ENCODE data around the gene CBX4.
"Not testable (repeated sequence)": the region's sequence is repeated elsewhere in the genome, so short reads cannot be mapped to it uniquely, and the experiment has no call there.

CBX4 gene

DNA sequence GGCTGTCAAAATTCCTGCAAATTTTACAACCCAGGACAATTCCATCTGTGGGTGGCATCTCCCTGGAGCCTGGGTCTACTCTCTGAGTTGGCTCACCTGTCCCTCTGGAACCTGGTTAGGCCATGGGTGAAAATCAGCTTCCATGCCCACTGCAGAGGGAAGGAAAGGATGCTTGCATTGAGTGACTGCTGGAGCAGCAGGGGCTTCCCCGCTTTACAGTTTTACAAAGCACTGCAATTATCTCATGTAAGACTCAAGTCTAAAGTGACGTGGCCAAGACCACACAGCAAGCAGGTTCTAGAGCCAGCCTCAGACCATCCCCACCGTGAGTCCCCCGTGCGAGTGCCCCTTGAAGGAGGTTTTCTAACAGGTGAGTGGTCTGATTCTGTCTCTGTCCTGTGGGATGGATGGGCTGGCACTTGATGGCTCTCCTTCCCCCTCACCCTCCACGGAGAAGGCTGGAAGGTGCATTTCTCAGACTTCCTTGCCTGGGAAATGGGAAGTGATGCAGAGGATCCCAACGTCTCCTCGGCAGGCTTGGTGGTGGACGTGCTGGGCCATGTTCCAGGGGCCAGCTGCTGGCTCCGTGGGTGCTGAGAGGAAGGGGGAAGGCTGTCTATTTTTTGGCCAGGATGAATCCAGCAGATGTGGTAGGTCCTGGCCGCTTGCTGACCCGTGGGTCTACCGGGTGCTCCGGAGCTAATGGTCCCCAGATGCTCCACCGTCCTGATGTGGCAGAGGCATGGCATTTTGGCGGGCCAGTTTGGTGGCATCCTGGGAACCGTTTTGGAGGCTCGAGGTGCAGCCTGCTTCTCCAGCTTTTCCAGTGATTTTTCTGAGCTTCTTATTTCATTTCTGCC, 26.3 kb upstream of the CBX4 start:
- no peaks in the 10 kb centered on the region for H3K36me3 Mint-ChIP-seq
- DNase-seq (ENCODE audit: low spot score in 2 of 2), result no peak
- H3K27me3 Mint-ChIP-seq, result peaks cover 21% of the 10 kb centered on the region

DNA sequence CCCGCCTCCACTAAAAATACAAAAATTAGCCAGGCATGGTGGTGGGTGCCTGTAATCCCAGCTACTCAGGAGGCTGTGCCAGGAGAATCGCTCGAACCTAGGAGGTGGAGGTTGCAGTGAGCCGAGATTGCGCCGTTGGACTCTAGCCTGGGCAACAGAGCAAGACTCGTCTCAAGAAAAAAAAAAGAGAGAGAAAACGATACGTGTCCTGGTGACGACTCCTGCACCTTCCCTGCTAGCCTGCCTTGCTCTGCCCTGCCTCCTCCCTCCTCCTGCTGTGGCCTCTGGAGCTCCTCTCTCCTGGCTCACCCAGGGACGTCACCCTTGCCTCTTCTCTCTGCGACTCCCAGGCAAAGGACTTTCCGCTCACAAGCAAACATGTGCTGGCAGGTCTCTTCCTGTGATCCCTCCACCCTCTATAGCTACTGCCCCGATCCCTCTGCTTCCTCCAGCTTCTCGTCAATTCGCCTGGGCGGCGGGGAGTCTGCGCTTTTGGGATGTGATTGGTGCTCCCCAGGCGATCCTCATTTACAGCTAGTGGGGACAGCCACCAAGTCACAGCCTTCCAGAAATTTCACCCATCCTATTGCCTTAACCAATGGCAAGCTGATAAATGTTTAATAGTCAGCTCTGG, 25.5 kb upstream of the CBX4 start:
- ATAC-seq (ENCODE audit: low read depth), result no peak
- no peaks in the 10 kb centered on the region for H3K36me3 Mint-ChIP-seq

More for the DNA sequence above, 26.3 kb upstream of the CBX4 start:
- Mint-ChIP-seq H3K27ac (no peak overlapping the region), H3K9me3 (no peaks in the 10 kb centered on the region), H3K4me3 (no peak overlapping the region), H3K4me1 (peaks cover 14% of the 10 kb centered on the region)
- no peak for ATAC-seq (ENCODE audit: low read depth)

DNA sequence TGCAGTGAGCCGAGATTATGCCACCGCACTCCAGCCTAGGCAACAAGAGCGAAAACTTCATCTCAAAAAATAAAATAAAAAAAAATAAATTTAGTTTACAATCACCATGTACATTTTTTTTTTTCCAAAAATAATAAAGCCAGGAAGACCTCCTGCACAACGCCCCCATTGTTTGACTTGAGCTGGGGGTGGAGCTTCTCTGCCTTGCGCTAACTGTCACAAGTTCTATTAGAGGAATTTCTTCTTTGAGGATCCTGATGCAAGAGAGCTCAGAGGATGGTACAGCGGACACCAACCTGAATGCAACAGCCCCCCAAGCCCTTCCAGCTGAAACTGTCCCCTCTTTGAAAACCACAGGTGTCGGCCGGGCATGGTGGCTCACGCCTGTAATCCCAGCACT, 24.9 kb upstream of the CBX4 start:
- Mint-ChIP-seq H3K36me3 (no peaks in the 10 kb centered on the region), H3K27me3 (peaks cover 26% of the 10 kb centered on the region), H3K4me1 (peaks cover 15% of the 10 kb centered on the region), H3K4me3 (no peak overlapping the region), H3K27ac (no peak overlapping the region), H3K9me3 (no peaks in the 10 kb centered on the region)
- no peak for DNase-seq (ENCODE audit: low spot score in 2 of 2)
- ATAC-seq (ENCODE audit: low read depth), result no peak

More for the DNA sequence above, 25.5 kb upstream of the CBX4 start:
- Mint-ChIP-seq H3K4me1 (peaks cover 15% of the 10 kb centered on the region), H3K27ac (no peak overlapping the region), H3K27me3 (peaks cover 24% of the 10 kb centered on the region), H3K4me3 (no peak overlapping the region), H3K9me3 (no peaks in the 10 kb centered on the region)
- no peak for DNase-seq (ENCODE audit: low spot score in 2 of 2)

DNA sequence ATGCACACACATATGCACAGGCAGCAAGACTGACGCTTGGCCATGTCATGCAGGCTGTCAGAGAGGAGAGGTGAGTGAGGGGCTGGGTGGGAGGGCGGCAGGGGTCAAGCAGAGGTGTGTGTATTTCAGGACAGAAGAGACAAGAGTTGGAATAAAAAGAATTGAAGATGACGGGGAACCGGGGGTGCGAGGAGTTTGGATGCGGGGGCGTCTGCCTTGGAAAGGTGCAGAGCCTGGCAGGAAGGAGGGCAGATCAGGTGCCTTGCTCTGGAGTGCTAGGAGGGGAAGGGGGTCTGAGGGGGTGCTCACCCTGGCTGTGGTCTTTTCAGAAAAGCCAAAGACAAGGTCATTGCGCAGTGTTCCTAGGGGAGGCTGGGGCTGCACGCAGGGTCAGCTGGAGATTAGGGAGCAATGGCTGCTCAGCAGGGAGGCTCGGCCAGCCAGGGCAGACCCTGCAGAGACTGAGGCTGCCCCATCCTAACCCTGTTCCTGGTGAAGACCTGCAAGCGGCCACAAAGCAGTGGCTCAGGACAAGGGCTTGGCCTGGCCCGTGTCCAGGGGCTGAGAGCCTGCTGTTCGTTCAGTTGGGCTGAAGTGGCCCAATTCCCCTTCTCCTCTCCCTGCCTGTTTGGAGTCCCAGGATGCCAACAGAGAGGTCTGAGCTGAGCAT, 23.7 kb upstream of the CBX4 start:
- no peaks in the 10 kb centered on the region for H3K36me3 Mint-ChIP-seq
- H3K27me3 Mint-ChIP-seq, result peaks cover 30% of the 10 kb centered on the region
- peaks cover 15% of the 10 kb centered on the region for H3K4me1 Mint-ChIP-seq
- no peak overlapping the region for H3K4me3 Mint-ChIP-seq
- ATAC-seq (ENCODE audit: low read depth) (no peak), DNase-seq (ENCODE audit: low spot score in 2 of 2) (no peak)
- H3K9me3 Mint-ChIP-seq, result no peaks in the 10 kb centered on the region
- no peak overlapping the region for H3K27ac Mint-ChIP-seq

DNA sequence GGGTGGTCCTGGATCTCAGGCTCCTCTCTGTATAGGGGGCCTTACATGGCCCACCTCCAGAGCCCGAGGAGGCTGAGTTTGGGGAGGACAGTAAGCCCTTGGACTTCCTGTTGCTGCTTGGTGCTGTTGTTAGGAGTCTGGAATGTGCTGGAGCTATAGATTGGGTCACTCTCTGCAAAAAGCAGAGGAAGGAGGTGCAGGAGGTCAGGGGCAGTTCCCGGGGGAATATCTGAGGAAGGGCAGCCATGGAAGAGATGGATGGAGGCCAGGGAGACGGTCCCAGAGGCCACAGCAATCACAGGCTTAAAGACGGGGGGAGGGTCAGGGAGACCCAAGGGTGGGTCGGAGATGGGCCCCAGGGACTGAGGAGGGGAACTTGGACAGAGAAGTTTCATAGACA, 23.0 kb upstream of the CBX4 start:
- ATAC-seq (ENCODE audit: low read depth), result no peak
- Mint-ChIP-seq H3K36me3 (no peaks in the 10 kb centered on the region), H3K4me3 (no peak overlapping the region), H3K27me3 (peaks cover 30% of the 10 kb centered on the region), H3K4me1 (peaks cover 15% of the 10 kb centered on the region), H3K9me3 (no peaks in the 10 kb centered on the region), H3K27ac (no peak overlapping the region)
- no peak for DNase-seq (ENCODE audit: low spot score in 2 of 2)

DNA sequence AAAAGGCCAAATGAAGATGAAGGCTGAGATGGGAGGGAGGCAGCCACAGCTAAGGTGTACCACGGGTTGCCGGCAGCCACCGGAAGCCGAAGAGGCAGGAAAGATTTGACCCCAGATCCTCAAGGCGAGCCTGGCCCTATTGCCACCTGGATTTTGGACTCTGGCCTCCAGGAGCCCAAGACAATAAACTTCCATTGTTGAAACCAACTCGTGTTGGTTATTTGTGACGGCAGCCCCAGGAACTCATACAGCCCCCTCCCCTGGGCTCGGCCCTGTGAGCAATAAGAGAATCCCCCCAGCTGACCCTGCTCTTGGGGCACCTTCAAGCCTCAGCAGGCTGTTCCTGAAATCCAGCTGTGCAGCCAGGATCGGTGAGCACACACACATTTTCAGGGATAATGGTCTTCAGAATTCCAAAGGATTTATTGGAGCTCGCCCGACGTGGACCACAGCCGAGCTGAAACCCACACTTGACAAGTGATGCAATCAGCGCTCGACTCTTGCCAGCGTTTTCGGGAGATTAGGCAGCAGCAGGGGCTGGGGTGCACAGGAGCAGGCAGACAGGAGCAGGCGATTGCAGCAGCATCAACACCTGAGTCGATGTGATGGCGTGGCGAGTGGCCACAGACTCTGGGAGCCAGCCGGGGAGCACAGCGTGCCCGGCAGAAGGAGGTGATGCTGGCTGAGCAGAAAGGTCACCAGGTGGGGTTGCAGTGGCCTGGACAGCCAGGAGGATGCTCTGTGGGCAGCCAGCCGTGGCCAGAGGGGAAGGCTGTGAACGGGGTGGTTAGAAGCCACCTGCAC, 22.4 kb upstream of the CBX4 start:
- H3K4me1 Mint-ChIP-seq, result peaks cover 12% of the 10 kb centered on the region
- no peaks in the 10 kb centered on the region for H3K36me3 Mint-ChIP-seq
- no peaks in the 10 kb centered on the region for H3K9me3 Mint-ChIP-seq
- DNase-seq (ENCODE audit: low spot score in 2 of 2) (no peak), ATAC-seq (ENCODE audit: low read depth) (no peak)
- H3K27ac Mint-ChIP-seq, result no peak overlapping the region
- H3K4me3 Mint-ChIP-seq, result no peak overlapping the region
- peaks cover 32% of the 10 kb centered on the region for H3K27me3 Mint-ChIP-seq

DNA sequence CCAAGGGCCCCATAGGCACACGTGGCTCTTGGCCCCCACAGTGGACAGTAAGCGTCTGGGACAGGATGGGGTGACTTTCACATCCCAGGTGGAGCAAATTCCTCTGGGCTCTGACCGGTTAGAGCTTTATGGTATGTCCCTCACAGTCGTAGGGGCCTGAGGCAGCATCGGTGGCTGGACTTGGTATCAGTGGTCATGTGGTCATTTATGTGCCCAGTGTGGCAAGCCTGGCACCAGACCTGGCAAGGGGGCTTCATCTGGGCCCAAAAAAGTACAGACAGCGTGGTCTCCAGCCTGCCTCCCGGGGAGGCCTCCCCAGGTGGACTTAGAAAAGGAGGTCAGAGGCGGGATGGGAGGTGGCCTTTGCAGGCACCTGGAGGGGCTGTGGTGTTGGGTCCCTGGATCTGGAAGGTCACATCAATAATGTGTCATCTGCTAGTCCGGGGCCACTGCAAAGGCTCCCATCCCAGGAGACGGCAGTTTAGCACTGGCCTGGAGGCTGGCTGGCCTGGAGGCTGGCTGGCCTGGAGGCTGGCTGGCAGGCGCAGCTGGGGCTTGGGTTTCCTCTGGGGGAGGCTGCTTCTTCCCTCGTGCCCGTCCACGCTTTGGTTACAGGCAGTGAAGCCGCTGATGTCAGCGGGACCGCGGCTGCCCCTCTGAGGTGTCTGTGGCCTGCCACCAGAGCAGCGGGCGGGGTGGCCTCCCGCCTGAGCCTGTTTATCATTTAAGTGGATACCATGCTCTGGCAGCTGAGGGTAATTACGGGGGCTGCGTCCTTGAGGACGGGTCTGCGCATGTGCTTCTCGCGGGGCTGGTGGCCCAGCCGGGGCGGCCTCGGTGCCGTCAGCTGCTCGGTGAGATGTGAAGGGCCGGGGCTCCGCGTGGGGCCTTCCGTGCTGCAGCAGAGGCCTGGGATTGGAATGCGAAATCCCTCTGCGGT, 20.7 kb upstream of the CBX4 start:
- Mint-ChIP-seq H3K27me3 (peaks cover 39% of the 10 kb centered on the region), H3K27ac (no peak overlapping the region)

DNA sequence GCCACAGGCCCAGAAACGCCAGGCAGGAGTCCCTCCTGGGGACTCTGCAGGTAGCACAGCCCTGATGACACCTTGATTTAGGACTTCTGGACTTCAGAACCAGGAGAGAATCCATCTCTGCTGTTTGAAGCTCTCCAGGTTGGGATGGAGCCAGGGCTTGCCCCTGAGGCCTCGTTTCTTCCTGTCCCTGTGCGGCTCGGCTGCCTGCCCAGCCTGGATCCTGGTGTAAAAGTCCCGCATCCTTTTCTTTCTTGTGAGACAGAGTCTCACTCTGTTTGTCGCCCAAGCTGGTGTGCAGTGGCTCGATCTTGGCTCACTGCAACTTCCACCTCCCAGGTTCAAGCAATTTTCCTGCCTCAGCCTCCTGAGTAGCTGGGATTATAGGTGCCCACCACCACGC, 17.9 kb upstream of the CBX4 start:
- peaks cover 27% of the 10 kb centered on the region for H3K27me3 Mint-ChIP-seq
- DNase-seq (ENCODE audit: low spot score in 2 of 2) (no peak), ATAC-seq (ENCODE audit: low read depth) (no peak)
- H3K4me1 Mint-ChIP-seq, result peaks cover 6% of the 10 kb centered on the region
- no peaks in the 10 kb centered on the region for H3K9me3 Mint-ChIP-seq
- no peaks in the 10 kb centered on the region for H3K36me3 Mint-ChIP-seq
- no peak overlapping the region for H3K4me3 Mint-ChIP-seq
- H3K27ac Mint-ChIP-seq, result no peak overlapping the region

More for the DNA sequence above, 20.7 kb upstream of the CBX4 start:
- no peak for DNase-seq (ENCODE audit: low spot score in 2 of 2)
- Mint-ChIP-seq H3K9me3 (no peaks in the 10 kb centered on the region), H3K4me1 (peaks cover 12% of the 10 kb centered on the region), H3K36me3 (no peaks in the 10 kb centered on the region), H3K4me3 (no peak overlapping the region)
- ATAC-seq (ENCODE audit: low read depth), result no peak

DNA sequence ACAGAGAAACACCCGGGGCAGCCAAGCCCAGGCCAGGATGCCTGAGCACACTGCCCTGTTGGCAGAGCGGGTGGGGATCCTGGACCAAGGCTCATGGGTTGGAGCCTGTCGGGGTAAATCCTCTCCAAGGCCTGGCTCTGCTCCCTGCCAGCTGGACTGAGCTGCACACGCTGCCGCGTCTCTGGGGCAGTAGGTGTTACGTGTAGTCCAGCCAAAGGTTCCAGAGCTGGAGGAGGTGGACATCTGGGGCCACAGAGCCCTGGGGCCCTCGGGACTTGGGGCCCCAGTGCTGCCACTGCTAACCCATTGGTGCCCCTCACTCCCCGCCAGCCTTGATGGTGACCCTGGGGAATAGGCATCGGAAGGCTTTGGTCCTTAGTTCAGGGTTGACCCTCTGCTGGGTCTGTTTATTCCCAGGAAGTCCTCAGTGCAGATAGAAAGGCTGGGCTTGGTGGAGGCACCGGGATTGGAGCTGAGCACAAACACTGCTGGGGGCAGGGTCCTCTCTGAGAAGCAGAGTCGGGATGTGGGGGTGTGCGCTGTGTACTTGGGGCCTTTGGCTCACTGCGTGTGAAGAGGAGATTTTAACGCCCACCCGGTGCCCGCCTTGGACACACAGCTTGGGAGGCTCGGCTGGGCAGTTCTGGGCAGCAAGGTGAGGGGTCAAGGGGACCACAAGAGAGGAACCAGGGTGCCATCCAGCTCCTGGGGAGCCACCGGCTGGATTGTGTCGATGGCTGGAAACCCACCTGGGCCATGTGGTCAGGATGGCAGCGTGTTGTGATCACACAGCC, 16.3 kb upstream of the CBX4 start:
- H3K36me3 Mint-ChIP-seq, result no peaks in the 10 kb centered on the region
- no peaks in the 10 kb centered on the region for H3K9me3 Mint-ChIP-seq
- H3K4me1 Mint-ChIP-seq, result peaks cover under 1% of the 10 kb centered on the region
- H3K4me3 Mint-ChIP-seq, result no peak overlapping the region
- peaks cover 18% of the 10 kb centered on the region for H3K27me3 Mint-ChIP-seq
- DNase-seq (ENCODE audit: low spot score in 2 of 2) (no peak), ATAC-seq (ENCODE audit: low read depth) (no peak)
- H3K27ac Mint-ChIP-seq, result no peak overlapping the region

DNA sequence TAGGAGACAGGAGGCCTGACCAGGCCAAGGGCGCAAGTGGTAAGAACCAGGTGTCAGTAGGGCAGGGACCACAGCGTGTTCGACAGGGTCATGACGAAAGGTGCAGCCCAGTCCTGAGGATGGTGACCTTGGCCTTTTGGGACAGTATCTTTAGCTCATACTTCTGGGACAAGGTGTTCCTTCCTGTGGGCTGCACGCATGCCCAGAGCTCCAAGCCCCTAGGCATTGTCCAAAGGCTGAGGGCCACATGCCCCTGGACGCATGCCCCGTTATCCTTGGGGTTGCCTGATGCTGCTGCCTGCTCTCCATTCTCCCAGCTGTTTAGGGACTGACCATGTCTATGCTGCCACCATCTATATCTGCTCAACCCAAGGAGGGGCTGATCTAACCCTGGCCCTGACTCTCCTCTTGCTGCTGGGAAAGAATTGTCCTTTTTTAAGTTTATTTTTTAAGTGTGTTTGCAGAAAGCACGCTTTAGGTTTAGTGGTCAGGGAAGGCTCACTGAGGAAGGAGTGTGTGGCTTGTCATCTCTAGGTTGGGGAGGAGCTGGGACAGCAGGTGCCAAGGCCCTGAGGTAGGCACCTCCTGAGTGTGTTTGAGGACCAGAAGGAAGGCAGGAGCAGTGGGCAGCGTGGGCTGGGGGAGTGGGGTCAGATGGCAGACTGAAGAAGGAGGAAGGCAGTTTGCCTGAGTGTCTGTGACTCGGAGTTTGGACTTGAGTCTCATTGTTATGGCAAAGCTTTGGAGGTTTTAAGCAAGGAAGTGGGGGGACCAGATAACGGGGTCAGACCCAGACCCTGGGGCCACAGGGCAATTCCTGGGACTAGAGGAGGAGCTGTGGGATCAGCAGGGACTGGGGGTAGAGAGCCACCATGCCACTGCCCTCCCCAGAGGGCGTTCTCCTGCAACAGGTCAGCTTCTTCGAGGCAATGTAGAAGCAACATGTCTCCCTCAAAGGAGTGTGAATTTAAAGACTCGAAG, 15.1 kb upstream of the CBX4 start:
- ATAC-seq (ENCODE audit: low read depth) (no peak), DNase-seq (ENCODE audit: low spot score in 2 of 2) (no peak)
- Mint-ChIP-seq H3K27me3 (peaks cover 17% of the 10 kb centered on the region), H3K36me3 (no peaks in the 10 kb centered on the region), H3K9me3 (no peaks in the 10 kb centered on the region), H3K4me1 (no peaks in the 10 kb centered on the region), H3K27ac (no peak overlapping the region), H3K4me3 (no peak overlapping the region)

DNA sequence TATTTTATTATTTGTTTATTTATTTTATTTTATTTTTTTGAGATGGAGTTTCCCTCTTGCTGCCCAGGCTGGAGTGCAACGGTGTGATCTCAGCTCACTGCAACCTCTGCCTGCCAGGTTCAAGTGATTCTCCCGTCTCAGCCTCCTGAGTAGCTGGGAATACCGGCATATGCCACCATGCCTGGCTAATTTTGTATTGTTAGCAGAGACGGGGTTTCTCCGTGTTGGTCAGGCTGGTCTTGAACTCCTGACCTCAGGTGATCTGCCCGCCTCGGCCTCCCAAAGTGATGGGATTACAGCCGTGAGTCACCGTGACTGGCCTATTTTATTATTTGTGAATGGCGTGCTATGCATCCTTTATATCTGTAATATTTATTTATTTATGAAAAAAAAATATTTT, 13.9 kb upstream of the CBX4 start:
- not testable (repeated sequence) for H3K27ac Mint-ChIP-seq; H3K4me1 Mint-ChIP-seq; H3K36me3 Mint-ChIP-seq; ATAC-seq (ENCODE audit: low read depth); H3K9me3 Mint-ChIP-seq; DNase-seq (ENCODE audit: low spot score in 2 of 2); H3K4me3 Mint-ChIP-seq
- peaks cover 16% of the 10 kb centered on the region for H3K27me3 Mint-ChIP-seq

Measured in memory B cell (primary cell).